NOMO-1 treated with DMSO at 0.1 percent for 48 hours (cell line): ENCODE results near the gene AGAP2.
A peak's percentile ranks its signal among the peaks of the same experiment; 100 is the strongest.

Source experiments
- DNase-seq: peaks from one replicate; lab custom pipeline; 2025; ENCODE audit not compliant: unreplicated experiment; lab: John Stamatoyannopoulos, UW

The AGAP2 gene

GRCh38 chr12:57754411-57755193 lies 16.1 kb upstream of the AGAP2 start, which contains the start of gene MARCHF9:
TSS of gene MARCHF9 (plus strand) at chr12:57755103. CDS start at chr12:57755529, 426 bp downstream.
- peak; percentile 38 for DNase-seq

GRCh38 chr12:57753756-57754337 lies 15.3 kb upstream of the AGAP2 start:
- DNase-seq: no peak

- DNase-seq: no peak
These were observed 14.1 kb upstream of the AGAP2 start for GRCh38 chr12:57752668-57753000.

- DNase-seq: peak; percentile 100
These were observed 13.5 kb upstream of the AGAP2 start, which contains the start of gene CDK4 for GRCh38 chr12:57751788-57752667. TSS of gene CDK4 (minus strand) at chr12:57752310. CDS start at chr12:57751717, 593 bp downstream.

- no peak for DNase-seq
These were observed 12.9 kb upstream of the AGAP2 start for GRCh38 chr12:57751432-57751787.

GRCh38 chr12:57750561-57751431 lies 12.3 kb upstream of the AGAP2 start:
- no peak for DNase-seq

- no peak for DNase-seq
These were observed 10.5 kb upstream of the AGAP2 start for GRCh38 chr12:57749061-57749460.

GRCh38 chr12:57746025-57746424 lies 7.5 kb upstream of the AGAP2 start:
- no peak for DNase-seq

- DNase-seq: no peak
These were observed 6.9 kb upstream of the AGAP2 start for GRCh38 chr12:57745485-57745881.

- DNase-seq: peak; percentile 99
These were observed 6.4 kb upstream of the AGAP2 start, which contains the start of gene TSPAN31 for GRCh38 chr12:57744777-57745484. TSS of gene TSPAN31 (plus strand) at chr12:57745039. CDS start at chr12:57745155, 116 bp downstream.

GRCh38 chr12:57744194-57744776 lies 5.7 kb upstream of the AGAP2 start:
- DNase-seq: peak; percentile 63

GRCh38 chr12:57743769-57744168 lies 5.2 kb upstream of the AGAP2 start:
- DNase-seq: no peak

- DNase-seq: peak; percentile 78
These were observed 3.5 kb upstream of the AGAP2 start for GRCh38 chr12:57741844-57742738.

GRCh38 chr12:57741413-57741789 lies 2.9 kb upstream of the AGAP2 start:
- no peak for DNase-seq

GRCh38 chr12:57740656-57741412 lies 2.3 kb upstream of the AGAP2 start:
- peak; percentile 30 for DNase-seq

GRCh38 chr12:57739914-57740538 lies 1.5 kb upstream of the AGAP2 start:
- no peak for DNase-seq

GRCh38 chr12:57739387-57739786 lies 845 bp upstream of the AGAP2 start:
- DNase-seq: no peak
